HG03064 (cell line): ENCODE results near the gene CLIC1.

ENCODE experiments used
- ATAC-seq: cut with Tn5 transposase; IDR thresholded peaks from one replicate; pipeline ENCODE4 v1.9.1; 2021; ENCODE audit warnings: low read depth; ENCODE audit not compliant: unreplicated experiment

The CLIC1 gene

DNA sequence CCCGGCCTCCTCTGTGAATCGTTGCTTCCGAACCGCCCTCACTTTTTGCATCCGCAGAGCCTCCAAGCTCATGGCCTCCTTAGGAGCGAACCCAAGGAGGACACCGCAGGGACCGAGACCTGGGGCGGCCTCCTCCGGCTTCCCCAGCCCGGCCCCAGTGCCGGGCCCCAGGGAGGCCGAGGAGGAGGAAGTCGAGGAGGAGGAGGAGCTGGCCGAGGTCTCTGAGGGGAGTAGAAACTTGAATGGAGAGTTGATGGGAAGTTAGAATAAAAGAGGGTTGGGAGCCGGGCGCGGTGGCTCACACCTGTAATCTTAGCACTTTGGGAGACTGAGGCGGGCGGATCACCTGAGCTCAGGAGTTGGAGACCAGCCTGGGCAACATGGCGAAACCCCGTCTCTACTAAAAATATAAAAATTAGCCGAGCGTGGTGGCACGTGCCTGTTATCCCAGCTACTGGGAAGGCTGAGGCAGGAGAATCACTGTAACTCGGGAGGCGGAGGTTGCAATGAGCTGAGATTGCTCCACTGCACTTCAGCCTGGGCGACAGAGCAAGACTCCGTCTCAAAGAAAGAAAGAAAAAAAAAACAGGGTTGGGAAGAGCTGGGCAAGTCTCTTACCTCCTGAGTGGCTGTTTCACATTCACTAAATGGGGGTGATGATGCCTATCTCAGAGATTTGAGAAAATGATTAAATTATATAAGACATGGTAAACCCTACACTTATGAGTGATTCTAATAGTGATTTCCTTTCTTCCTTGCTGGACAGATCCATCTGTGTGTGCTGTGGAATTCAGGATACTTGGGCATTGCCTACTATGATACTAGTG lies 4.3 kb upstream of the CLIC1 start:
- ATAC-seq, result no peak

DNA sequence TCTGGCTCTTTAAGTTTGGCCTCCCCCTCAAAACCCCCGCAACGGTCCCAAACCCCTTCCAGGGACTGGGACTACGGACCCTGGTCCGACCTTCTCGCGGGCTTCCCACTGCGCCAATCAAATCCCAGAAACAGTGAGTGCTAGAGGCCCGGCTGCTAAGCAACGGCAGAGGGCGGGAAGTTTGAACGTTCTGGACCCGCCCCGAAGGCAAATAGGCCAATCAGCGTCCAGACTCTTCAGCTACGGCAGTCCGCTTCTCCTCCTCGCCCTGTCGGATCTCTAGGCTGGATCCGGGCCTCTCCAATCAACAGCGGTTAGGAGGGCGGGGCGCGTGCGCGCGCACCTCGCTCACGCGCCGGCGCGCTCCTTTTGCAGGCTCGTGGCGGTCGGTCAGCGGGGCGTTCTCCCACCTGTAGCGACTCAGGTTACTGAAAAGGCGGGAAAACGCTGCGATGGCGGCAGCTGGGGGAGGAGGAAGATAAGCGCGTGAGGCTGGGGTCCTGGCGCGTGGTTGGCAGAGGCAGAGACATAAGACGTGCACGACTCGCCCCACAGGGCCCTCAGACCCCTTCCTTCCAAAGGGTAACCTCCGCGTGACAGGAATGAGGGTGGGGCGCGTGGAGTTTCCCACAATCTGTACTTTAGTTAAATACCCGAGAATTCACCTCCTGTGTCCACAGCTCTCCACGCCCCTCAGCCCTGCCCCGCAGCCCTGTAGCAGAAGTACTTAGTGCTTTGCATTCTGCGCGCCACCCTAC lies 3.5 kb upstream of the CLIC1 start, which contains the start of gene MSH5:
Gene MSH5, plus strand, starts transcription at position 367 of the 758 bp plus-strand sequence. CDS start 462 bp downstream, outside the sequence.
- ATAC-seq, result peak; percentile 54

DNA sequence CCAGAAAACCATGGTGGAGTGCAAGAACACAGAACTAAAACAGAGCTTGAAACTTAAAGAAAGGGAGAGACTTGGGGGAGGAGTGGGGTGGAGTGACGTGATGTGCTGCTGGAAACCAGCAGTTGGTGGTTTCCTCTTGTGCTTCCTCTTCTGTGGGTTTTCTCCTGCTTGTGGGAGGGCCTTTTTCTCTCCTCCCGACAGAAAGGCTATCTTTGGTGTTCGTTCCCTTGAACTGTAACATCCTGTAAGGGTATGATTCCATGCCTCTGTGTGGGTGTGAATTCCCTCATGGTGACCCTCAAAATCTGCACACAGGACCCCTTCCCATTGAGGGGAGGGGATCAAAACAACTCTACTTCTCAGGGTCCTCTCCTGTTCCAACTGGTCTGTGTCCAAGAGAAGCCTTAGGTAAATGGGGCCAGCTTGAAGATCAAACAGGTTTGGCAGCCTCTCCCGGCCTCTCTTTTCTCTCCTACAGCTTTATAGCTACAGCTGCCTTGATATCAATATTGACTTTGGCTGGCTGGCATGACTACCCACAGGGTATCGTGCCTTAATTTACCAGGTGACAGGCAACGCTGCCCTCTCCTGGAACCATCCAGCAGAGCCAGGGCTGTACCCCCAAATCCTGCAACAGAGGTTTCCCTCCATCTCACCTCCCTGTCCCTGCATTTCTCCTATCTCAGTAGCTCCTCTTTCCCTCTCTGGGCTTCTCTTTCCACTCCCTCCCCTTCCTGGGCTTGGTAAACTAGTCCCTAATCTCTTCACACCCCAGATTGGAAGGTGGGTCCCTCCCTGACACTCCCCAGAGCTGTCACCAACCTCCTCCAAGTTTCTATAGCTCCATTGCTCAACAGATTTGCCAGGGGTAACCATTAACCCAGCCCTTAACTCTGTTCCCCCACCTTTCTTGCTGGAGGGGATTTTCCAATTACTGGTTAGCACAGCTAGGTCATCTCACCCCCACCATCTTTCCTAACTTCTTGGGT lies 2.0 kb upstream of the CLIC1 start:
- no peak for ATAC-seq

DNA sequence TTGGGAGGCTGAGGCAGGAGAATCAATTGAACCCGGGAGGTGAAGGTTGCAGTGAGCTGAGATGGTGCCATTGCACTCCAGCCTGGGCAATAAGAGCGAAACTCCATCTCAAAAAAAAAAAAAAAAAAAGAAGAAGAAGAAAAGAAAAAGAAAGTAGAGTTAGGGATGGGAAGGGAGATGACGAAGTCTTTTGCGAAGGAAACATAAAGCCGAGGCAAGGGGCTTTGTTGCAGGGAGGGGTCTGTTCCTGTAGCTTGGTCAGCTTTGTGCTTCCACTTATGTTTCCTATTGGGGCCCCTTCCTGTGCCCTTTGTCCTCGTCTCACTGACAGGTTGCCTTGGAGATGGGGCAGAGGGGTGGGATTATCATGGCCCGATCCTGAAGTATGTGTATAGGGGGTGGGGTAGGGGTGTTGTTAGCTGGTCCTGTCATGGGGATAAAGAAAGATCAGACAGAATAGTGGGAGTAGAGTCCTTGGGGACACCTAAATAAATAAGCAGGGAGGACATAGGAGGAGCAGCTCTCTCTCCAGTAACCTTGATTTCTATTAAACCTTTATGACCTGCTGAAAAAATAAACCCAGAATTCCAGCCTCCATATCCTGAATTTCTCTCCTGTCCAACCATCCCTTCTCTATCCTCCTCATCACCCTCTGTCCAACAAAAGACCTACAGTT lies 1.1 kb upstream of the CLIC1 start:
- no peak for ATAC-seq

DNA sequence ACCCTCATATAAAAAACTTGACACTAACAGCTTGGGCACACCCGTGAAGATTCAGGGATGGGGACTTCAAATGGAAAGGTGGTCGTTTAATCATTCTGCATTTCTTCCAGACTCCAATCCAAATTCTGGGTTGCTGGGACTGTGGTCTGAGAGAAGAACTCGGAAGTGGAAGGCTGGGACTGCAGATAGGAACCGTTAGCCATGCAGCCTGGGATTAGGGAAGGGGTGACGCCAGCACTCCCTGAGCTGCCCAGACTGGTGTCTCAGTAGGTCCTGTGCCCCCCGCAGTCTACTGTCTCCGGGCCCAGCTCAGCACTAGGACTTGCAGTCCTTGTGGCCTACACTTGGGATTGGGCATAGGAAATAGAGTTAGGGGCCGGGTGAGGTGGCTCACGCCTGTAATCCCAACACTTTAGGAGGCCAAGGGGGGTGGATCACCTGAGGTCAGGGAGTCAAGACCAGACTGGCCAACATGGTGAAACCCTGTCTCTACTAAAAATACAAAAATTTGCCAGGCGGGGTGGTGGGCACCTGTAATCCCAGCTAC lies 511 bp upstream of the CLIC1 start:
- ATAC-seq, result no peak

DNA sequence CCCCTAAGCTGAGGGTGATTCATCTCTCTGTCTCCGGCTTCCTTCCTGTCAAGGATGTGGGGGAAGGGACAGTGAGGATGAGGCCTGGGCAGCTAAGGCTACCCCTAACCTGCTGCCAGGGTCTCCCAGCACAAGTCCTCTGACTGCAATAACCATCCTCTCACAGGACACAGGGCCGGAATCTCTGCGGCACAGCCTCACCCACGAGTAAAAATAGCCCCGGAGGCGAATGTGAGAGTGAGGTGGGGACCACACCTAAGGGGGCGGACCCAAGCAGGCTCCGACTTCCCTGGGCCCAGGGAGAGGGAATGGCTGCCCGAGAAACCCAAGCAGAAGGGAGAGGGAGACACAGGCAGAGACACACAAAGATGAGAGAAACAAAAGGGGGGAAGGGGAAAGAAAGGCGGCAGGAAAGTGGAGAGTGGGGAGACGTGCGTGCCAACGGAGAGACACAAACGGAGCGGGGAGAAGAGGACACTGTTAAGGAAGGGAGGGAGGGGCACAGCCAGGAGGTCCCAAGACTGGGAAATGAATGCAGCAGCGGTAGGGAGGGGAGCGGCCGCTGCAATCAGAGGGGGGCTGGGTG lies 1.4 kb downstream of the CLIC1 start:
- no peak for ATAC-seq

DNA sequence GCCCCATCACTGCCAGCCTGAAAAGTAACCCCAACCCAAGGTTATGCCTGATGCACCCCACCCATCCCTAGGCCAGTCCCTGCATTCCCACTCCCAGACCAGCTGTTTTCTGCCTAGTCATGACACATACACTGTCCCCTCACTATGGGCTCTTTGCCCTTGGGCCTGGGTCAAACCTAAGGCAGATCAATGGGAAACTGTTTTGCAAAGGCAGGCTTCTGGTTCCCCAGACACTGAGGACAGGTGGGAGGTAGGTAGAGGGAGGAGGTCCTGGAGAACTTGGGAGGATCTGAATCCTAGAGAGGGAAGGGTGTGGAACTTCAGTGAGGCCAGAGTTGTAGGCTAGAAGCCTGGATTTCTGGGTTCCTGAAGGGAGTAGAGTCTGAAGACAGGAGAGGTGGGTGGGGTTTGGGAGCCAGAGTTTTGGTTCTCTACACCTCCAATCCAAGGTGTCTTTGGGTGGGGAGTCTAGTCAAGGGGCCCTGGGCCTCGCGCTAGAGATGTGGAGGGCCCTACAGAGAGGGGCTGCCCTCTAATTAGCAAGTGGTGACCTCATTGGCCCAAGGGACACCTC lies 2.0 kb downstream of the CLIC1 start:
- no peak for ATAC-seq

DNA sequence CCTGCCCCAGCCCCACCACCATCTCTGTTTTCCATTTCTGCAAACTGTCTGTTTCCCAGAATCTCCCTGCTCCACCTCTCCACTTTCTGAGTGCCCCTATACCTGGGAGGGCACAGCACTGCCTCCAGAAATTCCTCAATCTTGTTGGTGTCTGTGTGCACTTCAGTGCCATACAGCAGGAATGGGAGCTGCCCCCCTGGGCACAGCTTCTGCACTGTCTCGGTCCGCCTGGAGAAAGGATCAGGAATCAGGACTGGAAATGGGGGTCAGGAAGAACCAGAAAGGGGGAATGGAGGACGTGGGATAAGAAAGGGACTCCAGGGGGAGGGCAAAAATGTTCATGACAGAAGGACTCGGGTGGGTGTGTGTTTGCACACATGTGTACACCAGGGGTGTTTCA lies 2.6 kb downstream of the CLIC1 start:
- no peak for ATAC-seq

DNA sequence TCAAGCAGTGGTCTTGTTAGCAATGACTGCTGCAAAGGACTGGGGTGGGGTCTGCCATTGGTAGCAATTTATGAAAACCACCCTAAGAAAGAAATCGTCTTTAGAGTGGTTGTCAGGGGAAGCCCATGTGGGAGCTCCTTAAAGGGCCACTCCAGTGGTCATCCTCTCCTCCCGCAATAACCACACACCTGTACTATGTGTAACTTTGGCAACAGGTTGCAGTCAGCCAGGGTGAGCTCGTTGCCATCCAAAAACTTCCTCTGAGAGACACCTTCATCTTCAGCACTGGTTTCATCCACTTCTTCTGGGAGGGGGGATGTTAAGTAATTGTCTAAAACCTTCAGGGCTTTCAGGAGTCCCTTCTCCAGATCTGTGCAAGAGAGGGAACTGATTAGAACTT lies 4.3 kb downstream of the CLIC1 start:
- ATAC-seq, result no peak

DNA sequence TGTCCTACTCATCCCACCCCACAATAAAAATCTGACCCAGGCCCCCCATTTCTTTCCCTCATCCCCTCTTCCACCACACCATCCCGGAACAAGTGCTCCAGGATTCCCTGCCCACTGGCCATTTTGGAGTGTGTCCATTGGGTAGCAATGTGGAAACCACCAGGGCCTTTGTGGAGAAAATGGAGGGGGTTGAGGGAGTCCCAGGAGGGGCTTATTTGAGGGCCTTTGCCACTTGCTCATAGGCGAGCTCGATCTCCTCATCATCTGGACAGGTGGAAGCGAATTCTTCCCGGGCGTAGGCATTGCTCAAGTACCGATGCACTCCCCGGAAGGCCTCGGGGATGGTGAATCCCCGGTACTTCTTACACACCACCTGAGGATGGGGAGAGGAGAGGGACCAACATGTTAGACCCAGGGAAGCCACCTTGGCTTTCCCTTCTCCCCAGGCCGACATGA lies 5.7 kb downstream of the CLIC1 start:
- no peak for ATAC-seq

DNA sequence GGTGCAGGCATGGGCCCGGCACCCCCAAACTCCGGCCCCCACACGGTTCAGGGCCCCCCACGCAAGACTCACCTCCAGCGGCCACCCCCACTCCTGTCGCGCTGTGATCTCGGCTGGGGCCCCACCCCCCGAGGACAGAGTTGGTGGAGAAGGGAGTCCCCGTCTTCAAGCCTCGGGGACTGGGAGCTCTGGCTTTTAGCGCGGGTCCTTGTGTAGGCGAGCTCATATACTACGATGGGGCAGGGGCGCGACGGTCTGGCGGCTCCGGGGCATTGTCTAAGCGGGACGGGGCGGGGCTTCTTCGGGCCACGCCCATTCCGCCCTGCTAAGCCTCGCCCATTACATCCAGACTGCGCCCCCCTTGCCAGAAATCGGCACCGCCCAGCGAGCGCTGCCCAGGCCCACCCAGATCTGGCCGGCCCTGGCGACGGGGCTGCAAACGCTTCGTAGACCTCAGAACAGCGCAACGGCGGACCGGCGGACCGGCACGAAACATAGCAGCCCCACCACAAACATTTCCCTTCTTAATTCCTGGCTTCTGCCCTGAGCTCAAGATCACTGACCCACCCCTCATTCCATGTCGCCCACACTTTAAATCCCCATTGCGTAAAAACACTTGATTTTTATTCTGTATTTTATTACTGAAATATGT lies 6.2 kb downstream of the CLIC1 start:
- ATAC-seq, result no peak

DNA sequence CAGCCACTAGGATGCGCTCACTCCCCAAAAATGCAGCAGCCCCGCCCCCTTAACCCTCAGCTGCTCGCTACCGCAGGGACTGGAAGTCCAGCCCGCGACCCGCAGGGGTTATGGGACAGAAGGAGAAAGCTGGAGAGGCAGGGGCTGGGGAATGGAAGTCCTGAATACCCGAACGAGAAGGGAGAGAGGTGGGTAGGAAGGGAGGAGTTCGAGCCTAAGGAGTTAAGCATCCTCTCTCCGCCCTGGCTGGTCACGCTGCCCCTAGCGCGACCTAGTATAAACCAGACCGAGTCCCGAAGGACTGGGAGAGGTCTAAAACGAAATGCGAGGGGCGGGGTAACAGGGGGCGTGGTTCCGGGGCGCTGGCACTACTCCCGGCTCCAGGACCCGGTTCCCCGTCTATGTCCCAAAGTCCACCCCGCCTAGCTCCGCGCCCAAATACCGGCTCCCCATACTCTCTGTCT lies 6.8 kb downstream of the CLIC1 start:
- ATAC-seq, result no peak

DNA sequence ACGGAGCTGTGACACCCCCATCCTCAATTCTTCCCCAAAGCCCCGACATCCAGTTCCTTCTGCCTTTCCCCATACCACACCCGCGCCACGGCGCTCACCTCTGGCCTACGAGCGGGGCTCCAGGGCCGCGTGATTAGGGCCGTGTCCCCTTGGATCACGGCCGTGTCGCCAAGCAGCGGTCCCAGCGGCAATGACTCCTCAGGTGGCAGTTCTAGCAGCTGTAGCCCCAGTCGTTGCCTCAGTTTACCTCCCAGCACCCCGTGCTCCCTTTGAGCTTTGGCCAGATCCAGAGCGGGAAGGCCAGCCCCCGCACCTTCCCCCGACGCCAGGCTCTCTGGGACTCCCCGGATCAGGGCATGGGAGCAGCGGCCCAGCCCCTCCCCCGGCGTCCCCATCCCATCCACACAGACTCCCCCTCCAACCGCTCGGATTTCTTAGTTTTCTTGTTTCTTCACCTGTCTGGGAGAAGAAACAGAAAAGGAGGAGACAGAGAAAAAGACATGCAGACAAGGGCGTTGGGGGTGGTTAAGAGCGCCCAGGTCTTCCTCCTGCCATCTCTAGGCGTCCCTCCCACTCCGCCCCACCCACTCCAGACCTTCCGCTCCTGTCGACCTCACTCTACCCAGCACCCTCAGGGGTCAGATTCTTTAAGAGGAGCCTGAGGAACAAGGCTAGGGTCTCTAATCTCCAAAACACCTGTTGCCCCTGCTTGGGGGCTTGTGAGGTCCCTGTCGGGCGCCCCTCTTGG lies 7.4 kb downstream of the CLIC1 start, which contains the start of gene DDAH2:
Gene DDAH2, minus strand, starts transcription at position 533 of the 748 bp plus-strand sequence. Its CDS starts 138 bp downstream, at position 395.
- ATAC-seq, result no peak

DNA sequence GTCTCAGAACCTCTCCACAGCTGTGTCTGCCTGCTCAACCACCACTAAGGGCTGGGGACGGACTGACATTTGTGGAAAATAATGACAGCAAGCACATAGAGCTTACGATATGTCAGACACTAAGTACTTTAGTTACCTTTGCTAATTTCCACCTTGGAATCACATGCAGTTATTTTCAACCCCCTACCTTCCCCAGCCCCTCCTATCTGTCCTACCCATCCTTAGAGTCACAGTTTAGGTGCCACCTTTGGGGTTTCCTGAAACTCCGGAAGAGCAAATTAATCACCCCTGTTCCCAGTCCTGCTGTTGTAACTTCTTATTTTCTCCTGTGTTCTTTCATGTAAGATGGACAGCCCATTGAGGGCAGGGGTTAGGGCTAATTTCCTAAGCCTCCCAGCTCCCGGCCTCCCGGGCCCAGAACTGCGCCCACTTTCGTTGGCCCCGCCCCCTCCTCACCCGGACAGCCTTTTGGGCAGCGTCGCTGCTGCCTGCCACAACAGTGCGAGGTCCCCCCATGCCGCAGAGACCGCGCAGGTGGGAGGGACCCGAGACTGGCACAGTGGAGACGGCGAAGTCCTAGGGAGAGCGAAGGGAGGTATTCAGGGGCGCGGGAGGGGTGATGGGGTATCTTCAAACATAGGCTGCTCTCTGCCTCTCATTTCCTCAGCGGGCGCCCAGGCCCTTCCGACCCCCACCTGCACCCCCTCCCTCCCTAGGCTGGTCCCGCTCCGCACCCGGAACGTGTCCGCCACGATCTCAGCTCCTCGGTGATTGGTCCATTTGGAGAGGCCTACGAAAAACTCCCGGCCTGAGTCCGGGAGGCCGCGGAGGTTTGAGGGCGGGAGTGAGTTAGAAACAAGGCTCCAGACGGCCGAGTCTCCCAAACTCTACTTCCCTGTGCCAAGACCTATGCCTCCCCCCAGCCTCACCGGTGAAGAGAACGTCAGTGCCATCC lies 8.3 kb downstream of the CLIC1 start:
- no peak for ATAC-seq

DNA sequence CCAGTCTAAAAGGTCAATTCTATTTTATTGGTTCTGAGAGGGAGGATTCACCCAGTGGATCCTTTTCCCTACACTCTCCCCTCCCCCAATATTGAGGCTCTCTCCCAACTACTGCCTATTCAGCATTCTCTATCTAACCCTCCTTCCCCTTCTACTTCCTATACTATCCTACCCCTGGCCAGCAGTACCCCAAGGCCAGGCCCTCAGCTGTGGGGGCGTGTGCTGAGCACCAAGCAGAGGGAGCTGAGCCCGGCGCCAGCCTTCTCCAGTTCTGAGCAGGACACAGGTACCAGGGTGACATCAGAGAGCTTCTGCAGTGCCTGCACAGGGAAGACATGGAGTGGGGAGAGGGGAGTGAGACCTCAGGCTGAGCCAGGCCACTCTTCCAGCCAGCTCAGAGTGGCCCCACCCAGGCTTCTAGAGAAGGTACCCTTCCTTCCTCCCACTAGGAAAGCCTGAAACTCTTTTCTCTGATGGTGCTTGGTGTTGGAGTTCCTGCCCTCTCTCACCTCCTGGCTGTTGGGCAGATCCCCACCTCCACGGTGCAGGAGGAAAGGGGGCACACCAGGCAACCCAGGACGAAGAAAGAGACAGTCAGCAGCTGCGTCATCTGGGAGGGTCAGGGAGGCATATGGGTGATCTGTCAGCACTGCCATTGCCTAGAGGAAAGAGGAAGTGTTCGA lies 9.2 kb downstream of the CLIC1 start:
- no peak for ATAC-seq
